Naive thymus-derived CD8-positive, alpha-beta T cell (primary cell): Measurements from ENCODE around the gene NRXN3. TPM values are rescaled to one million over a fixed set of nuclear protein-coding genes. Genes with fewer than 3 reads are reported as not detected.

Experiments used
- ATAC-seq, 2 donors: fragments of 150-1000 bp; cut with Tn5 transposase in 1 of 2; sonication (Bioruptor Pico), chemical (Tn5 transposase) in 1 of 2; 1 replicate in 1 of 2; 2 replicates in 1 of 2; pipeline ENCODE4 v1.10.0; 2021; ENCODE audit warnings: mild to moderate bottlenecking in 2 of 2, moderate library complexity in 2 of 2
- POLR2A ChIA-PET: fragments of 350-600 bp; sonication (Branson Sonifier 250); formaldehyde crosslinking; loops from one replicate; lab custom pipeline; 2021; ENCODE audit warnings: antibody characterized with exemption; lab: Charles Lee
- DNase-seq, 10 donors: peaks; one replicate each; pipeline versions ENCODE4 v3.0.0 to v3.0.0-alpha.2; 2020 to 2022
- H3K27ac Mint-ChIP-seq, 10 donors: one replicate each; pipeline ENCODE4 v1.8.0; 2020 to 2022; ENCODE audit warnings: mild to moderate bottlenecking in 10 of 10, mixed read lengths in 10 of 10, moderate library complexity in 4 of 10, inconsistent platforms in 1 of 10
- H3K27me3 Mint-ChIP-seq, 5 donors: one replicate each; pipeline ENCODE4 v1.8.0; 2021 to 2022; ENCODE audit warnings: mixed read lengths in 5 of 5
- H3K36me3 Mint-ChIP-seq, 3 donors: one replicate each; pipeline ENCODE4 v1.8.0; 2020 to 2022; ENCODE audit warnings: mixed read lengths in 3 of 3, mild to moderate bottlenecking in 2 of 3, inconsistent platforms in 1 of 3
- H3K4me1 Mint-ChIP-seq, 4 donors: one replicate each; pipeline ENCODE4 v1.8.0; 2021 to 2022; ENCODE audit warnings: mixed read lengths in 4 of 4
- H3K4me3 Mint-ChIP-seq, 10 donors: one replicate each; pipeline ENCODE4 v1.8.0; 2020 to 2022; ENCODE audit warnings: mild to moderate bottlenecking in 10 of 10, mixed read lengths in 10 of 10, moderate library complexity in 6 of 10, inconsistent platforms in 1 of 10
- H3K9me3 Mint-ChIP-seq, 9 donors: one replicate each; pipeline ENCODE4 v1.8.0; 2020 to 2022; ENCODE audit warnings: mixed read lengths in 9 of 9, mild to moderate bottlenecking in 3 of 9, inconsistent platforms in 1 of 9, moderate library complexity in 1 of 9
- polyA plus RNA-seq, 3 donors: library from polyadenylated mRNA; unstranded; fragments of 300-500 nt; fragmentation: Illumina TruSeq; gene quantifications; one replicate each; pipeline ENCODE4 v1.2.3, GENCODE V29; 2021
- total RNA-seq, 8 experiments: library from RNA in 2 of 8; stranded (reverse) in 2 of 8; gene quantifications; one replicate each; pipeline ENCODE4 v1.2.3 and lab custom pipeline; 2021 to 2026

The NRXN3 gene
- total and polyA plus RNA-seq, 5 experiments from 2014 or later: not detected

DNA sequence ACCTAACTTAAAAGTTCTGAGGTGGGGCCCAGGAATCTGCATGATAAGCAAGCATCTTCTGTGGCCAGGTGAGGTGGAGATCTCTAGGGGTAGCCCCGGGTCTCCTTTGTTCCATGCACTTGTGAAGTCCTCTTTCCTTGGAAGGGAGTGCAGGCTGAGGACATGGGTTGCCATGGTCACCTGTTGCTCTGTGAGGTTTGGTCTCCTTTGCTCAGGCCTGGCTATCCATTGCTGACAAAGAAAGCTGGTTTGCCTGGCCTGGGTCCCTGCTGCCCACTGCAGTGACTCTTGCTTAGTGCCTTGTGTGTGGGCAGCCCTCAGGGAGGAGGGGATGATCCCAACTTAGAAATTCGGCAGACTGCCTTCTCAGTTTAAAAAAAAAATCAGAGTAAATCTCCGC, 11.1 kb downstream of the NRXN3 start:
- H3K9me3 Mint-ChIP-seq: no peaks in the 10 kb centered on the region
- H3K27me3 Mint-ChIP-seq: peaks cover 2 to 35% (median 6%) of the 10 kb centered on the region in 5 donors
- H3K27ac Mint-ChIP-seq: no peak overlapping the region
- H3K4me1 Mint-ChIP-seq: no peaks in the 10 kb centered on the region
- ATAC-seq (no peak), DNase-seq (no peak)
- POLR2A ChIA-PET: no interaction called here
- no peak overlapping the region for H3K4me3 Mint-ChIP-seq
- H3K36me3 Mint-ChIP-seq: no peaks in the 10 kb centered on the region

DNA sequence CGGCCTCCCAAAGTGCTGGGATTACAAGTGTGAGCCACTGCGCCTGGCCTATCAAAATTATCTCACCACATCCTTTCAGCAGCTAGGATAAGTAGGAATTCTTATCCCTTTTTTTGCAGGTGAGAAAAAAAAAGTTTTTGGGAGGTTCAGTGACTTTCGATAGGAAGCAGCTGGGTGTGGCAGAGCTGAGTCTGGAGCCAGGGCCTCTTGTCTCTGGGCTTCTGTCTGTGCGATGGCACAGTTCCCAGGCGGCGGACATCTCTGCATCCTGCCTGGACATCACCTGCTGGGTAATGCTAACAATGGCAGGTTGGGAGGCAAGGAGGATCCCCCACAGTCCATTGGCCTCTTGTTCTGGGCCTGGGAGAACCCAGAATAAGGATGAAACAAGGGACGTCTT, 12.5 kb downstream of the NRXN3 start:
- POLR2A ChIA-PET: no interaction called here
- Mint-ChIP-seq H3K9me3 (no peaks in the 10 kb centered on the region), H3K27ac (no peak overlapping the region), H3K4me3 (no peak overlapping the region), H3K36me3 (no peaks in the 10 kb centered on the region), H3K27me3 (peaks cover 2 to 35% (median 6%) of the 10 kb centered on the region in 5 donors), H3K4me1 (no peaks in the 10 kb centered on the region)
- no peak for ATAC-seq
- DNase-seq: no peak

DNA sequence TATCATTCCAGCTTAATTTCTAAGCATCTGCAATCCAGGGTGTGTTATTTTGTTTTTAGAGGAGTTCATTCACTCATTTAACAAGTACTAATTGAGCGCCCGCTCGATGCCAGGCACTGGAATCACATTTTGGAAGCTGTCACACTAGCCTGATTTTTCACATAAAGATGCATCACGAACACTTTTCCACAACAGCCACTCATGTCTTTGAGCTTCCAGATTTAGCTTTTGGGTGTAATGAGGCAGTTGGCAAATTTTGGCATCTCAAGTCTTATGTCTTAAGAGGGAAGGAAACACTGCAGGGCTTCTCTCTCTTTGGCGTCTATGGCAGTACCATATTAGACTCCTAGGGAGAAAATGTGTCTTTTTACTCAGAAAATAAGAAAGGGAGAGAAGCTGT, 14.0 kb downstream of the NRXN3 start:
- POLR2A ChIA-PET: no interaction called here
- Mint-ChIP-seq H3K9me3 (no peaks in the 10 kb centered on the region), H3K36me3 (no peaks in the 10 kb centered on the region), H3K27me3 (peaks cover 2 to 30% (median 6%) of the 10 kb centered on the region in 5 donors), H3K4me3 (no peak overlapping the region), H3K4me1 (no peaks in the 10 kb centered on the region), H3K27ac (no peak overlapping the region)
- DNase-seq: no peak
- ATAC-seq: no peak

DNA sequence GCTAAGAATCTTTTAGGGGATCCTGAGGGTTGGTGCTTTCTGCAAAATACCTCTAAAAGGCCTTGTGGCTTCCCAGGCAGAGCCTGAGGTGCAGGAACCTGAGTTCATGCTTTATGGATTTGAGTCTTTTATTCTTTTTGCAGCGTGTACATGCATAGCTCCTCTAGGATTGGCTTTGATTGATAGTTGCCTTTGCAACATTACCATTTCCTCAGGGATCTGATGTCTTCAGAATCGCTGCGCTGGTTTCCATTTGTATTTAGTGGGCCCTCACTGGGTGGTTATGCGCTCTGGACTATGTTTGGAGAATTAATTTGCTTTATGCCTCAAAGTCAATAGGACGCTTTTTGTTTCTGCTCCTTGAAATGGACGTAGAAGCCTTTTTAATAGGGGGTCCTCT, 16.1 kb downstream of the NRXN3 start:
- H3K4me1 Mint-ChIP-seq: no peaks in the 10 kb centered on the region
- H3K27me3 Mint-ChIP-seq: peaks cover 4 to 38% (median 9%) of the 10 kb centered on the region in 5 donors
- ATAC-seq: no peak
- POLR2A ChIA-PET: no interaction called here
- no peak for DNase-seq
- no peaks in the 10 kb centered on the region for H3K9me3 Mint-ChIP-seq
- H3K36me3 Mint-ChIP-seq: no peaks in the 10 kb centered on the region
- H3K27ac Mint-ChIP-seq: no peak overlapping the region
- no peak overlapping the region for H3K4me3 Mint-ChIP-seq

DNA sequence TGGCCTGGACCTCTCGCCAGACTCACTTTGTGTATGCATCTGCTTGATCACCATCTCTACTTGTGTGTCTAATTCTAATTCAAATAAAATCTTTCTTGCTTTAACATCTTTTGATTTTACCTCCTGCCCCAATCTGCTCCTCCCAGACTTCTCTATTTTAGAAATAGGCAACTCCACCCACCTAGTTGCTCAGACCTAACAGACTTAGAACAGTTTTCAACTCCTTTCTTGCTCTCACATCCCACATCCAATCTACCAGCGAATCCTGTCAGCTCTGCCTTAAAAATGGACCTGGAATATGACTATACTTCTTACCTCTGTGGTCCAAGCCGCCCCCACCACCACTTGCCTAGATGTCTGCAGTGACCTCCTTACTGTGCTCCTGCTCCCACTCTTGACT, 18.7 kb downstream of the NRXN3 start:
- ATAC-seq (no peak), DNase-seq (no peak)
- POLR2A ChIA-PET: no interaction called here
- H3K36me3 Mint-ChIP-seq: no peaks in the 10 kb centered on the region
- H3K9me3 Mint-ChIP-seq: peaks cover 0 to 2% (median 0%) of the 10 kb centered on the region in 9 donors
- H3K27me3 Mint-ChIP-seq: peaks cover 3 to 33% (median 8%) of the 10 kb centered on the region in 5 donors
- H3K4me1 Mint-ChIP-seq: no peaks in the 10 kb centered on the region
- H3K27ac Mint-ChIP-seq: no peak overlapping the region
- H3K4me3 Mint-ChIP-seq: no peak overlapping the region

DNA sequence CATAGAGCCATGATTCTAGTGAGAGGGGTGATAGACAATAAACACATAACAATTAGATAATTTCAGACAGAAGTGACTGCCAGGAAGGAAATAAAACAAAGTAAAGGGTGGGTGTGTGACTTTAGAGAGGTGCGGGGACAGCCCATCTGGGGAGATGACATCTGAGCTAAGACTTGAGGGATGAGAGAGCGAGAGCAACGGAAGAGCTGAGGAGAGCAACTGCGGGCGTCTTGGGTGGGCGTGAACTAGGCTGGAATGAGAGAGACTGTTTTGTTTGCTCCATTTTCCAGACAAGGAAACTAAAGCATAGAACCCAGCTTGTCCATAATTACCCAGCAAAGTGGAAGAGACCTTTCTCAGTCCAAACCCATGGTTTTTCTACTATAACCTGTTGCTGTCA, 25.3 kb downstream of the NRXN3 start:
- no peak overlapping the region for H3K4me3 Mint-ChIP-seq
- peaks cover 0 to 3% (median under 1%) of the 10 kb centered on the region in 4 donors for H3K4me1 Mint-ChIP-seq
- DNase-seq (no peak), ATAC-seq (no peak)
- H3K27me3 Mint-ChIP-seq: peaks cover 0 to 9% (median 1%) of the 10 kb centered on the region in 5 donors
- H3K27ac Mint-ChIP-seq: no peak overlapping the region
- no peaks in the 10 kb centered on the region for H3K36me3 Mint-ChIP-seq
- peaks cover 0 to 2% (median 0%) of the 10 kb centered on the region in 9 donors for H3K9me3 Mint-ChIP-seq
- POLR2A ChIA-PET: no interaction called here

DNA sequence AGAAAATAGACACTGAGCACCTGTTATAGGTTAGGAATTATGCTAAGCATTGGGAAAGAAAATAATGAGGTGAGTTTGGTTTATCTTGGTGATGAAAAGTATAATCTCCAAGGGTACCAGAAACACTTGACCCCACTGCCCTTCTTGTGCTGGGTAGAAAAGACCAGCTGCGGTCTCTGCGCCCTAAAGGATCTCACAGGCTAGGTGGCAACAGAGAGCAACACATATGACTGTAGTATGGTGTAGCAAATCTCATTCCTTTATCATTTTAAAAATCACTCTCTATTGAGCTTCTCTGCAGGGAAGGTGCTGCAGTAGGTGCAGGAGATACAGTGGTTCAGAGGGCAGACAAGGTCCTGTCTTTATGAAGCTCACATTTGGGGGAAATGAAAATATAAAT, 26.1 kb downstream of the NRXN3 start:
- Mint-ChIP-seq H3K4me3 (no peak overlapping the region), H3K27me3 (peaks cover 0 to 7% (median 1%) of the 10 kb centered on the region in 5 donors), H3K9me3 (peaks cover 0 to 2% (median 0%) of the 10 kb centered on the region in 9 donors), H3K4me1 (peaks cover 1 to 5% (median 2%) of the 10 kb centered on the region in 4 donors), H3K36me3 (no peaks in the 10 kb centered on the region), H3K27ac (no peak overlapping the region)
- POLR2A ChIA-PET: no interaction called here
- DNase-seq: no peak
- ATAC-seq: no peak

DNA sequence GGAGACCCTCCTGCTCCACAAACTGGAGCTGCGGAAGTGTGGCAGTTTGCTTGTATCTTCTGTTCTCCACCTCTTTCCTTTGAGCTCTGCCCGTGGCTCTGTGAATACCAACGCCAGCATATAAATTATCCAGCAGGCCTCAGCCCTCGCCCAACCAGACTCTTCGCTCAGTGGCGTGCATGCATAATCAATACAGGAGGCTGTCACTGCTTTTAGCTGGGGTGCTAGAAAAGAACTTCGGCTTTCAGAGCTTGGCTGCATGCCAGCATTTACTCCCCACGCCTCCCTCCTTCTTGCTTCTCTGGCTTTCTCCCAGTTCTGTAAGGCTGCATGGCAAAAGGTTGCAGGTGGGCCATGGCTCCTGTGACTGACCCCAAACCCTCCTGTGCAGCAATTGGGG, 26.9 kb downstream of the NRXN3 start:
- Mint-ChIP-seq H3K36me3 (no peaks in the 10 kb centered on the region), H3K27ac (no peak overlapping the region), H3K4me3 (no peak overlapping the region), H3K4me1 (peaks cover 8 to 13% (median 9%) of the 10 kb centered on the region in 4 donors), H3K27me3 (peaks cover 0 to 4% (median 1%) of the 10 kb centered on the region in 5 donors), H3K9me3 (no peaks in the 10 kb centered on the region)
- POLR2A ChIA-PET: no interaction called here
- no peak for DNase-seq
- no peak for ATAC-seq

DNA sequence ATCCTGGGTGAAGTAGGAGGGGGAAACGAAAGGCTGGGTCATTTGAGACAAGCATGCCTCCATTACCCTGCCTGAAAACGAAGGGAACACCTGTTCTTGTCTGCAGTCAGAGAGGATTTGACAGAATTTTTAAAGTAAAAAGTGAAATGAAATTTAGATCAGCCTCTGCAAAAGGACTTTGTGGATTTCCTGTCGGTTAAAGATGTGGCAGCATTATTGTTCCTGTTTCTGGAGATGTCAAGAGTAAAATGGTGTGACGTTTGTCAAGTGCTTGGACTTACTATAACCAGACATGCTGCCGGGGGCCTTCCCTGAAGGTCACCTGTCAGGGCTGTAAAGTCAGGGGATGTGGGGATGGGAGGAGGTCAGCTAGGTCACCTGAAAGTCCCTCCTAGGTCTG, 32.0 kb downstream of the NRXN3 start:
- DNase-seq (no peak), ATAC-seq (no peak)
- Mint-ChIP-seq H3K27ac (peak overlapping the region in 4 of 10 donors; percentile 15 to 71 (median 46)), H3K27me3 (peaks cover 0 to 7% (median 0%) of the 10 kb centered on the region in 5 donors), H3K9me3 (peaks cover 0 to under 1% (median 0%) of the 10 kb centered on the region in 9 donors), H3K4me3 (peak overlapping the region in 5 of 10 donors; percentile 3 to 61 (median 34)), H3K4me1 (peaks cover 13 to 26% (median 23%) of the 10 kb centered on the region in 4 donors), H3K36me3 (no peaks in the 10 kb centered on the region)
- POLR2A ChIA-PET: no interaction called here

DNA sequence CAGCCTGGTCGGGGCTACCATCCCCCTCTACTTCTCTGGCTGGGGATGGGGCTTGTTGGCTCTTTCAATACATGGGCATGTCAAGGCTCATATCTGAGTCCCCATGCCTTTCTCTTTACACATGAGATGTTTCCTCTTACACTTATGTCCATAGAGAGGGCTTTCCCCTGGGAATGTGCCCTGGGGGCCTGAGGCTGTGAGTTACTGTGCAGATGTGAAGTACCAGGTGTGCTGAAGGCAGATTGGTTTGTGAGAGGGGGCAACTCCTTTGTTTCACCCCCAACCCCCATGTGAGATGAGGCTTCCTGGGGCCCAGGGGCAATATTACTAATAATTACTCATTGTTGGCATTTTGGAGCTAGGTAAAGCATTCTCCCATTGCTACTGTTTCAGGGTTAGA, 32.8 kb downstream of the NRXN3 start:
- ATAC-seq (no peak), DNase-seq (no peak)
- H3K9me3 Mint-ChIP-seq: peaks cover 0 to 6% (median 0%) of the 10 kb centered on the region in 9 donors
- H3K4me3 Mint-ChIP-seq: no peak overlapping the region
- H3K27ac Mint-ChIP-seq: peak overlapping the region in 2 of 10 donors; percentile 25 to 46
- peaks cover 0 to 7% (median 0%) of the 10 kb centered on the region in 5 donors for H3K27me3 Mint-ChIP-seq
- no peaks in the 10 kb centered on the region for H3K36me3 Mint-ChIP-seq
- H3K4me1 Mint-ChIP-seq: peaks cover 13 to 26% (median 23%) of the 10 kb centered on the region in 4 donors
- POLR2A ChIA-PET: no interaction called here

DNA sequence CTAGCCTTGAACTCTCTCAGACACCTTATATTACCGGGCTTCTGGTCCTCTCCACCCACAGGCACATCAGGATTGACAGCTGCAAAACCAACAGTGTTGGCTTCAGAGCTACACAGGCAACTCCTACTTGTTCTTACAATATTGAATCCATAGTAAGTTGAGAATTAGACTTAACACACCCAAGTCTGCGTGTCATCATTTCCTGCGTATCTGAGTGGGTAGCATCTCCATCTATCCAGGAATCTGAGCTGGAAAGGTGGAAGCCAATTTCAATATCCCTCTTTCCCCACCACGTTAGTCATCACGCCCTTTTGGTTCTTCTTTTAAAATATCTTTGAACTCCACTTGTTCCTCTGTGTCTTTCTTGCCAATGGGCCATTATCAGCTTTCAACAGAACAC, 37.2 kb downstream of the NRXN3 start:
- ATAC-seq: no peak
- no peak overlapping the region for H3K4me3 Mint-ChIP-seq
- DNase-seq: no peak

DNA sequence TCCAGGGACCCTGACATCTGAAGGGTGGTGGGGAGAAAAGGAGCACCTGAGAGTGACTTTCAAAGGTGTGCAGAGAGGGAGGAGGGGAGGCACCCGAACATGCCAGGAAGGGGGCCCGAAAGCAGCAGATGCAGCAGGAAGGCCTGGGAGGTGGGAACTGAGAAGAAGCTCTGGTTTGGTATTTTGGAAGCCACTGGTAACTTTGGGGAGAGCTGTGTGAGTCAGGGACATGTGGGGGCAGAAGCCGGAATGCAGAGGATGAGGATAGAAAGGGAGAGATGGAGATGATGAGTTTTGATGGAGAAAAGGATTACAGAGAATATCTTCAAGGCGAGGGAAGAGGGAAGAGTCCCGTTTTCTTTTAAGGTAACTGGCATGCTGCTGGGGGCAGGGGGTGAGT, 50.1 kb downstream of the NRXN3 start:
- no peak for DNase-seq
- H3K27ac Mint-ChIP-seq: no peak overlapping the region
- no peaks in the 10 kb centered on the region for H3K4me1 Mint-ChIP-seq
- POLR2A ChIA-PET: no interaction called here
- H3K9me3 Mint-ChIP-seq: no peaks in the 10 kb centered on the region
- no peaks in the 10 kb centered on the region for H3K36me3 Mint-ChIP-seq
- no peak for ATAC-seq
- no peak overlapping the region for H3K4me3 Mint-ChIP-seq
- no peaks in the 10 kb centered on the region for H3K27me3 Mint-ChIP-seq

More for the DNA sequence above, 37.2 kb downstream of the NRXN3 start:
- Mint-ChIP-seq H3K27me3 (peaks cover 0 to 7% (median 0%) of the 10 kb centered on the region in 5 donors), H3K9me3 (peaks cover 0 to 18% (median 12%) of the 10 kb centered on the region in 9 donors), H3K36me3 (peaks cover 0 to 14% (median 7%) of the 10 kb centered on the region in 3 donors), H3K27ac (no peak overlapping the region), H3K4me1 (peaks cover 2 to 14% (median 9%) of the 10 kb centered on the region in 4 donors)
- POLR2A ChIA-PET: no interaction called here

DNA sequence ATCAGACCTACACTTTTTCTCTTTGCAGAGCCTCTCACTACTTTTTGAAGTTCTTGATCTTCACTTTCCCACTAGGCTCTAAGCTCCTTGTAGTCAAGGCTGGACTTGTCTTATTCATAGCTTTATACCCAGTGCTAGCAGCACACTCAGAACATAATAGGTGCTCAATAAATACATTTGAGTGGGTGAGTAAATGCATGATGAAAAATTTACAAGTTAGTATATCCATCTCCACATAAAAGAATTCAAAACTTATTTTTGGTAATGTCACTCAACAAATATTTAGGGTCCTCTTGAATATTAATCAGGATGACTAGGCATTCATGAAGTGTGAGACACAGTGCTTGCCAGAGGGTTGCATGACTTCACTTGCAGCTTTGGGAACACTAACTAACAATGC, 52.6 kb downstream of the NRXN3 start:
- H3K27me3 Mint-ChIP-seq: peaks cover 0 to 3% (median 0%) of the 10 kb centered on the region in 5 donors
- POLR2A ChIA-PET: no interaction called here
- H3K4me1 Mint-ChIP-seq: no peaks in the 10 kb centered on the region
- H3K9me3 Mint-ChIP-seq: peaks cover 0 to 6% (median 2%) of the 10 kb centered on the region in 9 donors
- DNase-seq: no peak
- no peak for ATAC-seq
- no peak overlapping the region for H3K4me3 Mint-ChIP-seq
- peaks cover 0 to 4% (median 2%) of the 10 kb centered on the region in 3 donors for H3K36me3 Mint-ChIP-seq
- no peak overlapping the region for H3K27ac Mint-ChIP-seq
